Fibroblast of gingiva (primary cell): ENCODE results near the gene SP3.
"Not testable (repeated sequence)": the region's sequence is repeated elsewhere in the genome, so short reads cannot be mapped to it uniquely, and the experiment has no call there.

Experiments used
- DNase-seq: peaks from one replicate; pipeline ENCODE4 v3.0.0-alpha.2; 2011; ENCODE audit warnings: low read depth

Gene SP3

DNA sequence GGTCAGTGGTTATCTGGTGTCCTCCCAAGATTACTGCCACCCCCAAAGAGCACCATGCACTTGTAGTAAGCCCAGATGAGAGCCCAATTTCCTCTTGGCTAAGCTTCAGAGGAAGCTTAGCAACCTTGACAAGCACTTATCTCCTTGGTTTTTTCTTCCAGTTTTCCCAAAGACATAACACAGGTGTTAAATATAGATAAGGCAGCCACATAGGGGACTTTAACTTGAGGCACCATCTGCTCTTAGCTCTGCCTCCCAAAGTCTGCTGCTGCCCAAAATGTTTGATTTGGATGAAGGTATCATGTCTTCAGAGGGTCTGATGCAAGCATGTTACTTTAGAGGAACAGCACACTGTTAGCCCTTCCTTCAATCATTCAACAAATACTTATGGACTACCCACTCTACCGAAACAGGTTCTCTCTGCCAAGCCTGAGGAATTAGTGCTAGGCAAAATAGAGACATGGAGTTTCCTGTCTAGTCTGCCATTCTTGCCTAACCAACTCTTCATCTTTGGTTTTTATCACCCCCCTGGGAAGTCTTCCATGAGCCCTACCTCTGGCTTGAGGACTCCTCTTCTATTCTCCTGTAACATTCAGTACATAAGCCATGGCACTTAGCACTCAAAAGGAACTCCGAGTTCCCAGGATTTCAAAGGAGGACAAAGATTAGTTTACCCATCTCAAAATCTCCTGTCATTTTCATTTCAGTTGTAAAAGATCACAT, 73.7 kb downstream of the SP3 start:
- no peak for DNase-seq

DNA sequence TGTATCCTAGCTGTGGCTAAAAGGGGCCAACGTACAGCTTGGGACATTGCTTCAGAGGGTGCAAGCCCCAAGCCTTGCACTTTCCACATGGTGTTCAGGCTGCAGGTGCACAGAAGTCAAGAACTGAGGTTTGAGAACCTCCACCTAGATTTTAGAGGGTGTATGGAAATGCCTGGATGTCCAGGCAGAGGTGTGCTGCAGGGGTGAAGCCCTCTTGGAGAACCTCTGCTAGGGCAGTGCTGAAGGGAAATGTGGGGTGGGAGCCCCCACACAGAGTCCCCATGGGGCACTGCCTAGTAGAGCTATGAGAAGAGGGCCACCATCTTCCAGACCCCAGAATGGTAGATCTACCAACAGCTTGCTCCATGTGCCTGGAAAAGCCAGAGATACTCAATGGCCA, 75.7 kb downstream of the SP3 start:
- not testable (repeated sequence) for DNase-seq

DNA sequence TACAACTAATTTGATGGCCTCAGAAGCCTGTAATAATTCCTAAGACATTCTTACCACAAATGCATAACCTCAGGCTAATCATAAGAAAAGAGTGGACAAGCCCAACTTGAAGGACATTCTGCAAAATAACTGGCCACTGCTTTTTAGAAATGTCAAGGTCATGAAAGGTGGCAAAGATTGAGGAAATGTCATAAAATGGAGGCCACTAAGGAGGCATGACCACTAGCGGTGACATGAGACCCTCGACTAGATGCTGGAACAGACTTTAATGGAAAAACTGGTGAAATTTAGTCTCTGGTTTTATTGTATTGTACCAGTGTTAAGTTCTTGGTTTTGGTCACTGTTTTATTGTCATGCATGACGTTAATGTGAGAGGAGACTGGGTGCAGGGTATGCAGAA, 78.6 kb downstream of the SP3 start:
- DNase-seq = no peak

DNA sequence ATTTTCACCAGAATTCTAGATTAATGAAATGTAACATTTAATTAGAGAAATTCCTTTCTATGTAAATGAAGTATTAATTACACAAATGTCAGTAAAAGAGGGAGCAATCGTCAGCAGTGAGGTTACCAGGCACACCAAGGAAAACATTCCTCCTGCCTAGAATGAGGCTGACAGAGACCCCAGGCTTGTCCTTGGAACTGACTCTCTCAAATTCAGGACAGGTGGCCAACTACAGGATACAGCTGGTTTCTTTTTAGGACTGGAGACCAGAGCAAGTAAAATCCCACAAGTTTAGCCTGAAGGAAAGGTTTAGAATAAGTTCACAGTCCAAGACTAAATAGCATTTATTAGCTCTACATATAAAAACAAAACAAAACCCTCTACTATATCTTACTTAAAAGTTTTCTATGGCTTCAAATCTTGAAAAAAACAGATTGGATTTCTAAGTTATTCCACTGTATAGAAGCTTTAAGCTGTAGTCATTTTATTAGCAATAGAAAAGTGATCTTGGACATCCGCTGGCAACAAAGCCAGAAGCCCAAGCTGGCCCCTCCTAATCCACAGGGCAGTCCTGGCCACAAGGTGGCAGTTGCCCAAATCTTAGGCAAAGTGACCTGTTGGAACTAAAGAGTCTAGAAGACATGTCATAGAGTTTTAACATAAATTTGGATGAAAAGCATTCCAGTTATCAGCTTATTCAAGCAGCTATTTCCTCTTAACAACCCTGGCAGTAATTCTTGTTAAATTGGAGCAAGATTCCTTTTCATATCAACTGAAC, 81.0 kb downstream of the SP3 start:
- DNase-seq = peak; percentile 31

DNA sequence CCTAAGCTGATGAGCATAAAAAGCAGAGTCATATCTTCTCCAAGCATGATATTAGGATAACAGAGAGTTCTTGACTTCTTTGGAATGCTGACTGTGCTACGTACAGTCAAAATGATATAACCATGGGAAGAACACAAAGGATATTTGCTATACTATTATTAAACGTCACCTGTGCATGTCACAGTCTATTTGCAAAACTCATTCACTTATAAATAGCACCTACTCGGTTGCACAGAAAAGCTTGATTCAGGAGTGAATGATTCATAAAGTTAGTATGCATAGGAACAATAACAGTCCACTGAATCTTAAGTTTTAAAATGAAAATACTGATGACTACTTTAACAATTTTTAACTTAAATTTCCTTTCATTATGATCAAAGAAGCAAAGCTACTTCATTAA, 83.3 kb downstream of the SP3 start:
- DNase-seq = no peak

DNA sequence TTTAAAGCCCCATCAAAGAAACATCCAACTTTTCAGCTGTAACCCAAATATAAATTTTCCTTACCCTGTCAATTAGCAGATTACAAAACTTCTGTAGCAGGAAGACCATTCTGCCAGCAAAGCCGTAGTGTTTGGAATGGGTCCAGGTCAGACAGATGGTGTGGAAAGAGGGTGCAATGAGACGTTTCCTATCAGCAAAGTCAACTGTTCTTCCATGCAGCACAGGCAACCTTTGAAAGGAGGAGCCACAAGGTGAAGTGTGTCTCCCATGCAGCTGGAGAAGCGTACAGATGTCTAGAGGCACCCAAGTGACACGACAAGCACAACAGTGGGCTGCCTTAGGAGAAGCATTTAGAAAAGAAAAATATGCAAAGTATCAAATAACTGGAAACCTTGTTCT, 83.7 kb downstream of the SP3 start:
- DNase-seq = peak; percentile 53

DNA sequence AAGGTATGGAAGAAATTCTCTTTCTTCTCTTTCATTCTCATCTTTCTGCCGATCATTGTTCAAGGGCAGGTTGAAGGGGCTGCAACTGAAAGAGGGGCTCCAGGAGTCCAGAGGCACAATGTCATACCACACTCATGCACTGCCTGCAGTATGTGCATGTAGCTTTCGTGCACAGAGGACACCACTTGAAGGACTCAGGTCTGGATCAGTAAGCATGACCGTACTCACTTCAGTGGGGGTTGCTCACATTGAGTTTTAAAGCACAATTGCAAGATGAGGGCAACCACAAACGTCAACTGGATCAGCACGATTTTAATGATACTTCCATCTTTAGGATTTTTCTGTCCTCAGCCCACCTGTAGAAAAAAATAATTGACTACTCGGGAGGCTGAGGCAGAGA, 84.6 kb downstream of the SP3 start:
- DNase-seq = no peak

DNA sequence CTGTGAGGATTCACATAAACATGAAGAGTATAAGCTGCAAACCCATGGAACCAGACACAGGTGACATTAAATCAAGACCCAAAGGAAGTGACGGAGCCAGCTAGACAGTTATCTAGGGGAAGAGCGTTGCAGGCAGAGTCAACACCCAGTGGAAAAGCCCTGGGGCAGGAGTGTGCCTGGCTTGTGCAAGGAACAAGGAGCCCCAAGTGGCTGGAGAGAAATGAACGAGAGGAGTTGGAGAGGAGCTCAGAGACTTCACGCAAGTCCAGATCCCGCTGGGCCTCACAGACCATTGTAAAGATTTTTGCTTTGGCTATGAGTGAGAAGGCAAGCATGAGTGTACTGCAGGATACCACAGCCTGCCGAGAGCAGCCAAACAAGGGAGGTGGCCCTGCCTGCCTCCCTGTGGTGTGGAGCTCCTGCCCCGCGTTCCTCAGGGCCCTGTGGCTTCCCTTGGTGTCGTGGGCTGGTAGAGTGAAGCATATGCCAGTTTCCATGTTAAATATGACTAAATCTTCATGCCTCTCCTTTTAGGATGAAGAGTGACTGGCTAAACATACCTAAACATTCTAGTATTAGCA, 88.2 kb downstream of the SP3 start:
- no peak for DNase-seq

DNA sequence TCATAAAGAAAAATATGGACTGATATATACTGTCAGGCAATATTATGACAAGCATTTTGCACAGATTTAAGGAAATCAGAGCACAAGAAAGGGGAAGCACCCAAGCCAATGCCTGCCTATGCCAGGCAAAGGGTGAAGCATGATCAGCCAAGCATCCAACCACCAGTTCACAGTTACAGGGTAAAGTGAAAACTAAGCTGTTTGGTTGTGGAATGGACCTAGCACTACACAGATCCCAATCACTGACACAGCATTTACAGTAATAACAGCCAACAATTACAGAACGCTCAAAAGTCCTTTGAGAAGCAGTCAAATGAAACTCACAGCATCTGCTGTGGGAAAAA, 90.3 kb downstream of the SP3 start:
- DNase-seq = no peak

DNA sequence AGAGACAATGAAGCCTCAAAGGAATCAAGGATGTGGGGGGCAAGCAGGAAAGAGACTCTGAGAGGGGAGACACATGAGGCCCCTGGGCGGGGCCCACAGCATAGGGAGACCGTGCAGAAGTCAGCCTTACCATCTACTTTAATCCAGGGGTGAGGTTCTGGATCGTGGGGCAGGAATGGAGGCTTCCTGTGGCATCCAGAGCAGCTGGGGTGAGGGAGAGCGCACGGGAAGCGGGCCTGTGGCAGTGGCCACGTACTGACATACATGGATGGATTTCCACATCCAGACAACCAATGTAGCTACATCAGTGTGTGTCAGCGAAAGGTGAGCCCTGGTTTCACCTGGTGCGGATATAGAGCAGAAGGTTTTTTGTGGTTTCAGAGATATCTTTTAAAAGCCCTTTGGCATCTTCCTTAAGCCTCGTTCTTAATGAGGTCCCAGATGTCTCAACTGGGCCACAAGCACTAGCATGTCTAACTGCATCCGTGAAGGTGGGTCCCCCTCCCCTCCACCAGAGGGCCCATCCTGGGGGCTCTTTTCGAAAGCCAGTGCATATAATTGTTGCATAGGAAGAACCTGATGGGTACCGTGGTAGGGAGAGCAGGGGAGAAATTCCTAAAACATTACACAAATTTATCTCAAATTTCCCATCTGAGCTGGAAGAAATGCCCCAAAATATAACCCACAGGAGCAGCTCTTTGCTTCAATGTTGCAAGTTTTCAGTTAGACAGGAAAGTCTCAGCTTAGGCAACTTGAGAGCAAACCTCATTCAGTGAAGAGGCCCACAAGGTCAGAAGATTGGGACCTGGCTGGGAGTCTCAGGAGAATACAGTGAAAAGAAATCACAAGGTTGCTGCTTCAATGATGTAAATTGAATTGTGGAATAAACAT, 90.9 kb downstream of the SP3 start:
- no peak for DNase-seq

DNA sequence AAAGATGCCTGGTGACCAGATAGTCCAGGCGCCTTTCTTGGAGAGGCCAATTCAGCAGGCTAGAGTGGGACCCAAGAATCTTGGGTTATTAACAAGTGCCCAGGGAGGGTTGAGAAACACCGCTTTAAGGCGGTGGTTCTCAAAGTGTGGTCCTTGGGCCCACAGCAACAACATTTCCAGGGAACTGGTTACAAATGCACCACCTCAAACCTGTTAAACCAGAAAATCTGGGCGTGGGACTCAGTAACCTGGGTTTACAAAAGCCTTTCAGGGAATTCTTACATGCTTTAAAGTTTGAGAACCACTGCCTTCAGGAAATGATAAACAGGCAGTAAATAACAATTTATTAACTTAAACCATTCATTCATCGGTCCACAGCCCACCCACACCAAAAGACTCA, 92.5 kb downstream of the SP3 start:
- no peak for DNase-seq

DNA sequence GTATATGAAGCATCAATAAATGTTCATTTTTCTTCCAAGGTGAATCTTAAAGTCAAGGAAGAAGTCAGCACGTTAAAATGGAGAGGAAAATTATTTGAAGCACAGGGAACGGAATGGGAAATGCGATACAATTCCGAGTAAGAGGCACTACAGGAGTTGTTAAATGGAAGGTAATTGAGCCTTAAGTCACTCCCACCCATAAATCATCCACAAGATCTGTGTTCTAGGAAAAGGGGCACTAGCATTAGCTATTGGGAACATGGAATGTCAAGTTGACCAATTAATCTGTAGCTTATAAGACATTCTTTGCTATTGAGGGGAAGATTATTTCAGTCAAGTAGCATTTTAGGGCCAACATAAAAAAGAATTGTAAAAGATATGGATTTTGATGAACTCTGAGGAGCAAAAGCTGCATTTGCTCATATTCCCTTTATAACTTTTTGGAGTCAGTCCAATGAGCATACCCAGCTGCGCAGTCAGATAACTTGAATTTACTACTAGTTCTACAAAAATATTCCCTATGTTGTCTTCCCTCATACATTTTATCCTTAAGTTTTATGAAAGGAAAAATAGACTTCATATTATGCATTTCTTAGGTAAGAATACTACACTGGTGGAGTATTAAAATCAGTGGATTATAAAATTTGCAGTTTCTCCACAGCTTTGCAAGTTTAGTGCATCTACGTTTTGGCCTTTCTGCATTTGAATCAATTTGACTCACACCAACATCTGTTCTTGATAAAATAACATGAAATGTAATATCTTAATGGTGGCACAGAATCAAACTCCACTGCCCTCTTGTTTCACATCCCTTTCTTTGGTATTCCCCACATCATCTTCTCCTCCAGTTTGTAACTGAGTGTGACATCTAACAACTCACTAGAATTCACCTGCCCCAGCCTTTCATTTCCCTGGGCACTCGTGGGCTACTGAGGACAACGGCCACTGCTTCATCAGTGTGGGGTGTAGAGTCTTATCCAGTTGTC, 95.6 kb downstream of the SP3 start:
- DNase-seq = peak; percentile 45

DNA sequence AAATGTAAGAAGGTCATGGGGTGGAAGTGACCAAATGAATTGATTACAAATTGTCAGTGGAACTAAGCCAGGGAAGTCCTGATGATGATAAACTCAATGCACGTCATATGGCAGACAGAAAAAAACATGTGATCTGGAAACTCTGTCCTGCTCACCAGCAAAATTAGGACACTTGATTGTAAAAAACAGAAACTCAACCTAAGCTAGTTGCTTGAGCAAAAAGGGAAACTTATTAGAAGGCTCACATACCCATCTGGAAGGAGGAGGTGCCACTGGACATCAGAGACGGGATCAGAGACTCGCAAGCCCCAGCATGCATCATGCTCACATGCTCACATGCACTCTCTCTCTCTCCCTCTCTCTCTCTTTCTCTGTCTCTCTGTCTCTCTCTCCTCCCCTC, 96.8 kb downstream of the SP3 start:
- DNase-seq = no peak

DNA sequence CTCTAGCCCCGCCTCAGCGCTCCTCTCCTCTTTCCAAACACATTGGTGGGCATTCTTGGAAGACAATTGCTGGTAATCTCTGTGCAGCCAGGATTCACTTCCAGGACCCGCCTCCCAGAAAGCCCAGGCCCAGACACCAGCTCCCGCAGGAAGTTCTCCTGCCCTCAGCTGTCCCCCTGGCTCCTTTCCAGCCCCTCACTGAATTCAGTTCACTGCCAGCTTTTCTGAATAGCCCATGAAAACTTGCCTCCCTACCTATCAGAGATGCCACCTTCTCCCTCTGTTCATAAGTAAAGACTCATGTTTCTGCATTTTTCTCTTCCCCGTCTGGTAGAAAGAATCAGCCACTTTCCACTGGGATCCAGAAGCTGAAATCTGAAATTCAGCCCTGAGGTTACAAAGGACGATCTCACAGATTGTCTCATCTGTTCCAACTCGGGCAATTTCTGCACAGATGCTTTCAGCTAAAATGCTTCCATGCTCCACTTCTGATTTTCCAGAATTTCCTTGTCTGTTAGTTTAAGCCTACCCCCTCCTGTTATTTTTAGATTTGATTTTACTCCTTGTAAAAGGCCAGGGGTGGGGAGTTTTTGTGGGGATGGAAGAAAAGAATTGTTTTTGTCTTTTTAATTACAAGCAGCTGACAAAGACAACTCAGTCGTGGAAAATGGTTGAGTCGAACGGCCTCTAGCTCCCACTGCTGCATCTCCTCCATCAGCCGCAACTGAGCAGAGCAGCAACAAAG, 98.1 kb downstream of the SP3 start:
- DNase-seq = no peak

DNA sequence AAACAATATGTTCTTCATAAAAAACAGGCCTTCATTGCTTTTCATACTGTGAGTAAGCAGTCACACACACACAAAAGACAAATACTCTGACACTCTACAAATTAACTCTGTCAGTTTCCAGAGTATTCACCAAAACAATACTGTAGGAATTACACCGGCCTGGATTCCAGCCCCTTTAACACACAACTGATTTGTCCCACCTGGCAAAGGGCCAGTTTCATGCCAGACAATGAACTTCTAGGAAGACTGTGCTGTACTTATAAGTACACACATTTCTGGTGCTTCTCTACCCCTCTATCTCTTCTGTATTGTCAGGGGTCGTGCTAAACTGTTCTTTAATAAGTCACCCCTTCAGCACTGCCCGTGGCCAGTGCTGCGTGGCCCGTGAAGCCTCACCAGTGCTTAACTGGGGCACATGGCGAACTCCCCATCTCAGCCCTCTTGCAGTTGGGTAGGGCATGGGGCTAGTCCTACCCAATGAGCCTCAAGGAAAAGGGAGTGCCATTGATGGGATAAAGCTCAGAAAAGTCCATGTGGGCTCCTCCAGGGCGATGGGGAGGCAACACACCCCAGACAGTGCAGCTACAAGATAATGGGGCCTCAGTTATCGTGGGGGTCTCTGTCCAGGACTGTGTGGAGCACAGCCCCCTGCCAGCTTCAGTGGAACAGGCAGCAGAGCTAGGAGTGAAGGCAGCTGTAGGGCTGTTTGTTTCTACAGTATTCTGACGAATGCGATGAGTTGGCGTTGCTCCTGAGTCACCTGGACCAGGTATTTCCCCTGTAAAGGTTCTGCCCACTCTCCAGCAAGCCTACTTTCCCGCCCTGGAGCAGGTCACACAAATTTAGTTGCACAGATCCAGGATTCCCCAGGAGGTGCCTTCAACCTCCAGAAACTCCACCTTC, 99.0 kb downstream of the SP3 start:
- no peak for DNase-seq

DNA sequence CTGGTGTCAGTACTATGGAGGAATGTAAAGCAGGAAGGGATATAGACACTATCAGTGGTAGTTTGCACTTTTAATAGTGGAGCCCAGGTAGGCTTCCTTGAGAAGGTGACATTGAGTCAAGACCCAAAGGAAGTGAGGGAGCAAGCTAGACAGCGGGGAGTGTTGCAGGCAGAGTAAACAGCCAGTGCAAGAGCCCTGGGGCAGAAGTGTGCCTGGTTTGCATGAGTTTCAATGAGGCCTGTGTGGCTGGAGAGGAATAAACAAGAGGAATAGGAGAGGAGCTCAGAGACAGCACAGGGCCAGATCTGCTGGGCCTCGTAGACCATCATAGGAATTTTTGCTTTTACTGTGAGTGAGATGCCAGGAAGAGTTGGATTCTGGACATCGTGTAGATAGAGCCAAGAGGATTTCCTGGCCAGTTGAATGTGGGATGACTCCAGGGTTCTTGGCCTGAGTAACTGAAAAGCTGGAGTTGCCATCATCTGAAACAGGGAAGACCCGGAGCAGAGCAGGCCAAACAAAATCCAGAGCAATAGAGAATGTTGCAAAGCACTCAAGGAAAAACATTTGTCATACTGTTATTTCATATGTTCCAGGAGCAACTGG, 102.5 kb downstream of the SP3 start:
- no peak for DNase-seq

DNA sequence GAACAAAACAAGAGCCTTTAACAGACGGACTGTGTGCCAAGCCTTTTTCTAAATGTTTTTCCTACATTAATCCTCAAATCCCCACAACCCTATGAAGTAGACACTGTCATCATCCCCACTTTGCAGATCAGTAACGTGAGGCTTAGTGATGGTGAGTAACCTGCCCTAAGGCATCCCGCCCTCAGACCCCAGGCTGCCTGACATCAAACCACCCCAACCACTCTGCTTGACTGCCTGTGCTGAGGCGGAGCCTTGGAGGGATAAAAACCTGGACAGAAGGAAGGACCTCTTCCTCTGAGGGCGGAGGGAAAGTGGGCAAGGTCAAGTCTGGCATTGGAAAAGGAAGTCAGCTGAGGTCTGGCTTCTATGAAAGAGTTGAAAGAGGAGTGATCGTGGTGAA, 104.6 kb downstream of the SP3 start:
- DNase-seq = no peak

DNA sequence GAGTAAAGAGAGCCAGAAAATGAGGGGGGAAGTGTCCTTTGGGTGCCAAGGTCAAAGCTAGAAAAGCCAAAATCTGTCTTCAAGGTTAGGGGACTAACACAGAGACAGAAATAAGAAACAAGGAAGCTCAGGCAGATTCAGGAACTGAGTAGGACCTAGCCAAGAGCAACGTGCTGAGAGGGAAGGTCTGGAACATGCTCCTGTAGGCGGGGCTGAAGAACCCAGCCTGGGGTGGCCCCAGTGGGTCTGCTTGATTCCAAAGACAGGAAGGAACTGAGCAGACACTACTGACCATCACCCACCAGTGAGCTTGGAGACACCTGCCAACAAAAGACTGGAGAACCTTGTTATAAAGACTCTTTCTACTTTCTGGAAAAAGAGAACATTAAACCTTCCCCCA, 105.1 kb downstream of the SP3 start:
- DNase-seq = no peak

DNA sequence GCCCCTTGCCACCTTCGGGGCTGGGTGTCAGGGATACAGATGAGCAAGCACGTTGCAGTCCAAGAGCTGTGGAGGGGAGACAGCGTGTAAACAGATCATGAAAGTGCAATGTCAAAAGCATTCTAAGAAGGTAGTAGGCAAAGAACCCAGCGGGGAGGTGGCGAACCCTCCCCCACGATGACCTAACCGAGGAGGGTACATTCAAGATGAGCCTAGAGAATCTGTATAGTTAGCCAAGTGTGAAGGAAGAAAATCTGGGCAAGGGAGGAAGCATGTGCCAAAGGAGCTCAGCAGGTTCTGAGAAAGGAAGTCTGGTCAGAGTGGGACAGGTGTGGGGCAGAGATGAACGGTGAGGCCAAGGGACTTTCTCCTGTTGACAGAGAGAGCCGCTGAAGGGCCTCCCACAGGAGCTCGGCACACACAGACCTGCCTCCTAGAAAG, 106.9 kb downstream of the SP3 start:
- no peak for DNase-seq
